ENCODE results near the gene C4orf54. TPM values are rescaled to one million over a fixed set of nuclear protein-coding genes. Genes with fewer than 3 reads are reported as not detected.

The C4orf54 gene
- total and polyA plus RNA-seq, 12 donors, result under 0.01 to 0.37 (median 0.09) TPM; not detected in 1

- Histone ChIP-seq H3K9me3 (replicated peaks in 1 of 3) (peaks cover 0 to 7% (median 0%) of the 10 kb centered on the region in 3 donors), H3K27ac (no peak overlapping the region), H3K36me3 (replicated peaks in 1 of 2) (no peaks in the 10 kb centered on the region), H3K4me1 (replicated peaks in 1 of 2) (no peaks in the 10 kb centered on the region), H3K4me3 (no peak overlapping the region), H3K27me3 (no peaks in the 10 kb centered on the region)
- intact Hi-C loops (cut with DNase I), result no loop called here
- TF ChIP-seq POLR2A (IDR thresholded peaks at IDR 0.05), result no peak
- no peak for TF ChIP-seq CTCF (IDR thresholded peaks at IDR 0.05)
- DNase-seq, result no peak
Observed at GRCh38 chr4:99690472-99690871, 32.8 kb upstream of the C4orf54 start.

- 12 to 54% (median 36%) methylated on average over 1 of the region's 1 CpG for WGBS, 4 donors
- H3K9me3 ChIP-seq (replicated peaks in 1 of 3), result peaks cover 0 to 7% (median 0%) of the 10 kb centered on the region in 3 donors
- no peaks in the 10 kb centered on the region for H3K4me1 ChIP-seq (replicated peaks in 1 of 2)
- intact Hi-C loops (cut with DNase I), result no loop called here
- H3K4me3 ChIP-seq, result no peak overlapping the region
- TF ChIP-seq CTCF (IDR thresholded peaks at IDR 0.05) (no peak), POLR2A (IDR thresholded peaks at IDR 0.05) (no peak)
- H3K36me3 ChIP-seq (replicated peaks in 1 of 2), result no peaks in the 10 kb centered on the region
- DNase-seq, result no peak
- H3K27ac ChIP-seq, result no peak overlapping the region
- H3K27me3 ChIP-seq, result no peaks in the 10 kb centered on the region
Observed at GRCh38 chr4:99687120-99687519, 29.5 kb upstream of the C4orf54 start.

GRCh38 chr4:99685234-99685633 is 27.6 kb upstream of the C4orf54 start:
- H3K9me3 ChIP-seq (replicated peaks in 1 of 3), result peaks cover 0 to 2% (median 0%) of the 10 kb centered on the region in 3 donors
- no peaks in the 10 kb centered on the region for H3K4me1 ChIP-seq (replicated peaks in 1 of 2)
- no peak overlapping the region for H3K4me3 ChIP-seq
- no peak for TF ChIP-seq CTCF (IDR thresholded peaks at IDR 0.05)
- no peak for TF ChIP-seq POLR2A (IDR thresholded peaks at IDR 0.05)
- no peak for DNase-seq
- no peaks in the 10 kb centered on the region for H3K27me3 ChIP-seq
- H3K27ac ChIP-seq, result no peak overlapping the region
- H3K36me3 ChIP-seq (replicated peaks in 1 of 2), result no peaks in the 10 kb centered on the region
- intact Hi-C loops (cut with DNase I), result no loop called here
- WGBS, 4 donors, result 87 to 96% (median 93%) methylated on average over 2 of the region's 2 CpGs

GRCh38 chr4:99683895-99684294 is 26.3 kb upstream of the C4orf54 start:
- DNase-seq, result no peak
- H3K4me3 ChIP-seq, result no peak overlapping the region
- peaks cover 2 to 11% of the 10 kb centered on the region in 2 donors for H3K4me1 ChIP-seq (replicated peaks in 1 of 2)
- TF ChIP-seq POLR2A (IDR thresholded peaks at IDR 0.05), result no peak
- no peak for TF ChIP-seq CTCF (IDR thresholded peaks at IDR 0.05)
- WGBS, 4 donors, result 61 to 89% (median 82%) methylated on average over 4 of the region's 4 CpGs
- no peaks in the 10 kb centered on the region for H3K36me3 ChIP-seq (replicated peaks in 1 of 2)
- intact Hi-C loops (cut with DNase I), result no loop called here
- H3K27ac ChIP-seq, result no peak overlapping the region
- no peaks in the 10 kb centered on the region for H3K27me3 ChIP-seq
- H3K9me3 ChIP-seq (replicated peaks in 1 of 3), result no peaks in the 10 kb centered on the region
